Mucosa of descending colon (tissue), 3 donors: ENCODE results near the gene KCNJ2. TPM values are rescaled to one million over a fixed set of nuclear protein-coding genes. Genes with fewer than 3 reads are reported as not detected.

ENCODE experiments used
- ATAC-seq: fragments of 200-7000 bp; cut with Tn5 transposase; one replicate; pipeline ENCODE4 v1.9.1; 2020; ENCODE audit warnings: mild to moderate bottlenecking, moderate library complexity
- DNase-seq, 3 donors: peaks; one replicate each; pipeline ENCODE4 v3.0.0-alpha.2; 2020
- H3K36me3 ChIP-seq: fragments of 200-600 bp; one replicate; pipeline ENCODE4 v1.8.0; 2021; ENCODE audit warnings: low read depth, mild to moderate bottlenecking
- H3K4me1 ChIP-seq: fragments of 200-600 bp; one replicate; pipeline ENCODE4 v1.8.0; 2021; ENCODE audit warnings: low read depth, mild to moderate bottlenecking
- H3K4me3 ChIP-seq: fragments of 200-600 bp; one replicate; pipeline ENCODE4 v1.8.0; 2021; ENCODE audit warnings: mild to moderate bottlenecking
- H3K9me3 ChIP-seq: fragments of 200-600 bp; one replicate; pipeline ENCODE4 v1.8.0; 2021; ENCODE audit warnings: mild to moderate bottlenecking
- CTCF ChIP-seq: fragments of 200-600 bp; IDR thresholded peaks from one replicate; pipeline ENCODE4 v1.8.0; 2022; ENCODE audit warnings: antibody characterized with exemption, mild to moderate bottlenecking
- intact Hi-C, 2 donors: fragments of 100-400 bp; cut with DNase I in 1 of 2; cut with micrococcal nuclease in 1 of 2; formaldehyde crosslinking; loops; one replicate each; pipeline versions ENCODE4 v1.11.0 to v1.11.1; 2022; cut with DNase I, micrococcal nuclease
- total RNA-seq, 3 donors: library from RNA; stranded (reverse); fragmentation: NEBNext Ultra II Directional in 2 of 3; extraction: Animal tissue kit (Norgen Biotek cat#: 25700) in 2 of 3; gene quantifications; one replicate each; pipeline versions ENCODE4 v1.2.1 to v1.2.4, GENCODE V29; 2021 to 2023
- donor health status: DM: no; HTN: no; CAD: no; lungs with moderate emphysema.
- donor health status: DM: no; HTN: no; CAD: no.
- donor health status: DM: no; HTN: yes; CAD: no.

Gene KCNJ2
- total RNA-seq, 3 donors from 2014 or later, result 9.2 to 17.3 (median 14.4) TPM

GRCh38 chr17:70202840-70203239 lies 33.5 kb downstream of the KCNJ2 start:
- ATAC-seq (no peak), DNase-seq (no peak)
- Histone ChIP-seq H3K4me3 (no peak overlapping the region), H3K9me3 (no peaks in the 10 kb centered on the region), H3K4me1 (no peaks in the 10 kb centered on the region), H3K36me3 (no peaks in the 10 kb centered on the region)
- intact Hi-C loops, result no loop called here
- TF ChIP-seq CTCF, result no peak

GRCh38 chr17:70204431-70204830 lies 35.1 kb downstream of the KCNJ2 start:
- no peak for ATAC-seq
- no peak for DNase-seq
- no peaks in the 10 kb centered on the region for H3K9me3 ChIP-seq
- no peak overlapping the region for H3K4me3 ChIP-seq
- H3K36me3 ChIP-seq, result no peaks in the 10 kb centered on the region
- H3K4me1 ChIP-seq, result no peaks in the 10 kb centered on the region
- intact Hi-C loops, result no loop called here
- TF ChIP-seq CTCF, result no peak

- ATAC-seq (no peak), DNase-seq (no peak)
- Histone ChIP-seq H3K4me1 (no peaks in the 10 kb centered on the region), H3K9me3 (no peaks in the 10 kb centered on the region), H3K4me3 (no peak overlapping the region), H3K36me3 (no peaks in the 10 kb centered on the region)
- TF ChIP-seq CTCF, result no peak
- intact Hi-C loops, result no loop called here
Observed at GRCh38 chr17:70205401-70205800, 36.1 kb downstream of the KCNJ2 start.

- intact Hi-C loops, result no loop called here
- ATAC-seq, result no peak
- no peak for TF ChIP-seq CTCF
- no peak overlapping the region for H3K4me3 ChIP-seq
- no peaks in the 10 kb centered on the region for H3K9me3 ChIP-seq
- H3K36me3 ChIP-seq, result no peaks in the 10 kb centered on the region
- no peaks in the 10 kb centered on the region for H3K4me1 ChIP-seq
- DNase-seq, result no peak
Observed at GRCh38 chr17:70206361-70207010, 37.2 kb downstream of the KCNJ2 start.

GRCh38 chr17:70207184-70207583 lies 37.9 kb downstream of the KCNJ2 start:
- intact Hi-C loops, result no loop called here
- no peaks in the 10 kb centered on the region for H3K9me3 ChIP-seq
- no peak overlapping the region for H3K4me3 ChIP-seq
- no peaks in the 10 kb centered on the region for H3K4me1 ChIP-seq
- no peak for TF ChIP-seq CTCF
- ATAC-seq (no peak), DNase-seq (no peak)
- H3K36me3 ChIP-seq, result no peaks in the 10 kb centered on the region
